GM18505 (cell line): ENCODE data around the gene MAGI1.

Experiments used
- ATAC-seq: cut with Tn5 transposase; IDR thresholded peaks from one replicate; pipeline ENCODE4 v1.9.1; 2021; ENCODE audit not compliant: unreplicated experiment
- POLR2A ChIP-seq: IDR thresholded peaks from 4 replicates; pipeline ENCODE4 v1.6.1; 2011; ENCODE audit warnings: borderline replicate concordance; ENCODE audit not compliant: insufficient read depth, insufficient read length; ENCODE audit errors: extremely low read depth

The MAGI1 gene

DNA sequence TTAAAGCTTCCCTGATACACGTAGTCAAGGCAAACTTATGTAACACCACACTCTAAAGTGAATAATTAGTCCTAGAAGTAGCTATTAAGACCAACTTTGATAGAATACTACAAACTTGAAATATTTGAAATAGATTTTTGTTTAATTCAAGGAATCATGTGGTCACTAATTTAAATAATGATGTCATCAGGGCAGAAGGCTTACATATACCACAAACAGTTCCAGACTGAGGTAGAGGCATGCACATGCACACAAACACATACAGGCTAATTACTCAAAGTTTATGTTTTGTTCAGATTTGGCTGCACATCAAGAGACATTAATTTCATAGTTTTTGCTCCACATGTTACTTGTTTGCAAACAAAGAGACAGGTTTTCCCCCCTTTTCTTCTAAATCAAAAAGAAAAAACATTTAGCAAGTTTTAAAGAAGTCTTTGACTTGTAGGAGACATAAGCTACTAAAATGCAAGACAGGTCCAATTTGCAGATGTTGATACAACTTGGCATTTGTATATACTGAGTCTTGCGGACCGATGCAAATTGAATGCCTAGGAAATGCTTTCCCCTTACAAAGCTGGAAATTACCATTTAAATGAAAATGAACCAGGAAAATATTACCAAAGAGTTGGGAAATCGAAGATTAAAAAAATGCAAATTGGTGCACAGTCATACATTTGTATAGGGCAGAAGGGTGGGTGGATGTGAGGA is 594.8 kb downstream of the MAGI1 start:
- no peak for ATAC-seq
- TF ChIP-seq POLR2A, result no peak

DNA sequence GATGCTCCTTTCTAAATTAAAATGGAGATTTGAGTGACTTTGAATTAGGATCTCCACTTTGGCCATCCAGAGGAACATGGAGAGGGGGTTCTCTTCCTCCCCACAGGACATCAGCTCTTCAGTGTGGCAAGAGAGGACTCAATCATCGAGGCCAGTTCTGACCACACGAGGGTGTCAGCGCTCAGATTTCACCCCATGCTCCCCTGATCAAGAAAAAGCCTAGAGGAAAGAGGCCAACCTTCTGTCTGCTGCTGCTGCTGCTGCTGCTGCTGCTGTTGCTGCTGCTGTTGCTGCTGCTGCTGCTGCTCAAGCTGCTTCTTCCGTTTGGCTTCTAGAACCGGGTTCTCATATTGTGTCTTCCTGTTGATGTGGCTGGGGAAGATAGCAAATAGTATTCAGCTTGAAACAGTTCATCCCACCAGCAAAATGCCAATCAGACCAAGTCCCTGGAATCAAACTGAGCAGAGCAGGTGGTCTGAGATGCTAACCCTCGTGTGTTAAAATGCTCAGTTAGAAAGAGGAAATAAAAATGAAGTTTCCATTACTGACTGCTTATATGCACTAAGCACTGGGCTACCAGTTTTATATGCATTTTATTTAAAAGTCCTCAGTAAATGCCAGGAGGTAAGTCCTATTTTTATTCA is 599.0 kb downstream of the MAGI1 start:
- no peak for ATAC-seq

DNA sequence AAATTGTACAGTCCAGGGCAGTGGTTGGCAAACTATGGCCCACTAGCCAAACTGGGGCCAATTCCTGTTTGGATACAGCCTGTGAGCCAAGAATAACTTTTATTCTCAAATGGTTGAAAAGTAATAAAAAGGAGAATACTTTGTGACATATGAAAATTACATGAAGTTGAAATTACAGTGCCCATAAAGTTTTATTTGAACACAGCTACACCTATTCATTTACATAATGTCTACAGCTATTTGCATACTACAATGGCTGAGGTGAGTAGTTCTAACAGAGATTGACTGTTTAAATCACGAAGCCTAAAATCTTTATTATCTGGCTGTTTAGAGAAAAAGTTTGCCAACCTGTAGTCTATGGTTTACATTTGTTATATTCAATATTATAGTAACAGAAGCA is 600.1 kb downstream of the MAGI1 start:
- no peak for ATAC-seq
- TF ChIP-seq POLR2A, result no peak

More for the DNA sequence above, 599.0 kb downstream of the MAGI1 start:
- TF ChIP-seq POLR2A, result no peak

DNA sequence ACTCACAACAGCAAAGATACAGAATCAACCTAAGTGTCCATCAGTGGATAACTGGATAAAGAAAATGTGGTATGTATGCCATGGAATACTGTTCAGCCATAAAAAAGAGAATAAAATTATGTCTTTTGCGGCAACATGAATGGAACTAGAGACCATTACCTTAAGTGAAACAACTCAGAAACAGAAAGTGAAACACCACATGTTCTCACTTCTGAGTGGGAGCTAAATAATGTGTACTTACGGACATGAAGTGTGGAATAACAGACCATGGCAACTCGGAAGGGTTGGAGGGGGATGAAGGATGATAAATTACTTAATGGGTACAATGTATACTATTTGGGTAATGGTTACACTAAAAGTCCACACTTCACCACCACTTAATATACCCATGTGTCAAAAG is 600.6 kb downstream of the MAGI1 start:
- TF ChIP-seq POLR2A, result no peak
- no peak for ATAC-seq

DNA sequence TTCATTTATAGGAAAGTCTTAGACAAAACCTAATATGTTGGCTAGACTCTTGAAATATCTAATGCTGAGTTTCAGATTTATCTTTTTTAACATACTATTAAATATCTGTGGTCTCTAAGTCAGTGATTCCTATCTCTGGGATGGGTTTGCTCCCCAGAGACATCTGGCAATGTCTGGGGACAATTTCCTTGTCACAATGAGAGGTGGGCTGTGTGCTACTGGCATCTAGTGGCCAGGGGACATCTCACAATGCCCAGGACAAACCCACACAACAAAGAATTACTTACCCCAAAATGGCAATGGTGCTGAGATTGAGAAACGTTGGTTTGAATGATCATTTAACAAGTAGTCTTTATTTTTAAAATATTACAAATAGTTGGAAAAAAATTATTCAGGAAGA is 602.1 kb downstream of the MAGI1 start:
- TF ChIP-seq POLR2A, result no peak
- ATAC-seq, result no peak

DNA sequence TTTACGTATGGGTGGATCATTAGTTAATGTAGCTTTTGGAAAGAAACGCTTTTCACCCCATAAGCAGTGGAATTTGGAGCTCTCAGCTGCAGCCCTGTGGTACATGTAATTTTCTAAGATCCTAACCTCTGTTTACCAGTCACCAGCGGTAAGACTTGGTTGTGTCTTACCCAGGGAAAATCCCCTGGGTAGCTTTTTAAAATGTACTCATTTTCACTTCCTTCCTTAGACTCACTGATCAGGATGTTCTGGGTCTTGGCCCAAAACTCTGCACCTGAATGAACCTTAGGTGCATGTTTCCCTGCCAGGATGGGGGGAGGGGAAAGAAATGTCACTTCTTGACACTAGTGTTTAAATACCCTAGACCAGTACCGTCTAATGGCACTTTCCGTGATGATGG is 605.2 kb downstream of the MAGI1 start:
- ATAC-seq, result no peak
- TF ChIP-seq POLR2A, result no peak

DNA sequence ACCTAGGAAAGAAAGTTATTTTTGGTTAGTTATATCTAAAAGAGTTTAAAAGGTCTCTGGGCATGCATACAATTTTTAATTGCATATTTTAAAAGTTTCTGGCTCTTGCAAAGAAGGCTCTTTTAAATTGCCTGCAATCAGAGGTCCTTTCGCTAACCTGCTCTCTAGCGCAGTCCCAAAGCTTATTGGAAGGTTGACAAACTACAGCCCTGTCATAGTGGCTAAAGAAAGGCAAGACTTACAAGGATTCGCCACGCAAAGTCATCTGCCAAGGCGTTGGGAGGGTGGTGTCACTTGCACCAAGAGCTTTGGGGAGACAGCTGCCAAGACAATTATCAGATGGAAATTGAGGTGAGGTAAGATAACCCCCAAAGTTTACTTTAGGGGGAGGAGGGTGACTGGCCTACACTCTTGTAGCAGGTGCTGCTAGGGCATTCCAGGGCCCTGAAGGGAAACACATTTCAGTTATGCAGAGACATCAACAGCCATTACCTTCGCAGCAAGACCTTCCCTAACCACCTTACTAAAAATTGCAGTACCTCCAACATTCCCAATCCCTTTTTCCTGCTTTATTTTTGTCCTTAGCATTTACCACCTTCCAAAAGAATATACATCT is 606.2 kb downstream of the MAGI1 start:
- ATAC-seq, result no peak
- TF ChIP-seq POLR2A, result no peak

DNA sequence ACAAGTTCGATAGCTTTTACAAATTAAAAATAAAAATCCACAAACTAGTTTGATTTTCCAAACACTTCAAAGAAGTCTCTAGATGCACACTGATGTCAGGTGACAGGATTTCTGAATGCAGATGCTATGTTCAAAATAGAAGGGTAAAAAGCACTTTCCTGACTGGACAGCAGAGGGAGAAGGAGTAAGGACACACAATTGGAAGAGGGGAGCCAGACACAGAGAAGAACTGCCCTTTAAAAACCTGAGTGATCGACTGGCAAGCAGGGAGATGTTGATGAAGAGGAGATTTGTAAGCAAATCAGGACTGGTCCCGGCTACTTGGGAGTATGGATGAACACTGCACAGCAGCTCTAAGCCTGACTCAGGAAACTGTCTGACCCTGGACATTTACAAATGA is 612.8 kb downstream of the MAGI1 start:
- TF ChIP-seq POLR2A, result no peak
- ATAC-seq, result no peak

DNA sequence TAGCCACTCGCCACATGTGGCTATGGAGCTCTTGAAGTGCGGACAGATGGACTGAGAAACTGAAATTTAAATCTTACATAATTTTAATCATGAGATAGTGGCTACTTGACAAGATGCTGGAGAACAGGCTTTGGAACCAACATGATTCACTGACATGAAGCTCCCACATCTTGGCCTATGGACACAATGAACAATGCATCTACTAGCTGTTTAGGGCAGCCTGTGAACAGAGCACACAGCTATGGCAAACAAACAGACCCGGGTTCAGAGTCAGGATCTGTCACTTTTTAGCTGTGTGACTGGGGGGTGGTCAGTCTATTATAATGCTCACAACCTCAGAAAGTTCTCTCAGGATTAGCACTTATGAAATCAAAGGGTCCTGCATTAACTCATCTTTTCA is 616.6 kb downstream of the MAGI1 start:
- ATAC-seq, result no peak
- TF ChIP-seq POLR2A, result no peak

DNA sequence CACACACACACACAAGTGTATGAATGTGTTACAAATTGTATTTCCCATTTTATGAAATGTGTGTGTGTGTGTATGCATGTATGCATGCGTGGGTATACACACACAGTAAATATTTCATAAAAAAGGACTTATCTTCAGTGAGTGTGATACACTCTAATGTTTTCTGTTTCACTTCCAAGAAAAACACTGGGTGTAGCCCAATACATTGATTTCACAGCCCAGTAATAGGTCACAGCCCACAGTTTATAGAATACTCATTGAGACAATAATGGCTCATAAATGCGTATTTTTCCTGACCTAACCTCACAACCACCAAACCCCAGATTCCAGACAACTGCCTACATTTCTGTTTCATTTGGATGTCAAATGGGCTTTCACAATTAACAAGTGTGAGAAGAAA is 619.5 kb downstream of the MAGI1 start:
- ATAC-seq, result no peak

DNA sequence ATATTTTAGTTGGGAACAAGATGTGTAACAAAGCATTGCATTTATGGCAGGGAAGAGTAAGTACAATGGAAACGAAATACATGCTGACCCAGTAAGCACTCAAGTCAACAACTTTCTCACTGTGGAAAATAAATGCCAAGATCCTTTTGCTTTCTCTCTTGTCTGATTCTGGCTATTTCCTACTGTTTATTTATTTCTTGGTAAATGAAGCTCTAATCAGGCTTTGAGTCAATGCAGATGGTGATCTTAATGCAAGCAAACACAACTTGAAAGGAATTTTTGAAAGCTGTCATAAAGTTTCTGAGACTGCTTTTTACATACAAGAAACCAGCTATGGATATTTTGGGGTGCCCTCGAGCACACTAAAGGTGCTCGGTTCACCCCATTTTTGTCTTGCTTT is 624.8 kb downstream of the MAGI1 start:
- ATAC-seq, result no peak
- TF ChIP-seq POLR2A, result no peak

More for the DNA sequence above, 619.5 kb downstream of the MAGI1 start:
- TF ChIP-seq POLR2A, result no peak

DNA sequence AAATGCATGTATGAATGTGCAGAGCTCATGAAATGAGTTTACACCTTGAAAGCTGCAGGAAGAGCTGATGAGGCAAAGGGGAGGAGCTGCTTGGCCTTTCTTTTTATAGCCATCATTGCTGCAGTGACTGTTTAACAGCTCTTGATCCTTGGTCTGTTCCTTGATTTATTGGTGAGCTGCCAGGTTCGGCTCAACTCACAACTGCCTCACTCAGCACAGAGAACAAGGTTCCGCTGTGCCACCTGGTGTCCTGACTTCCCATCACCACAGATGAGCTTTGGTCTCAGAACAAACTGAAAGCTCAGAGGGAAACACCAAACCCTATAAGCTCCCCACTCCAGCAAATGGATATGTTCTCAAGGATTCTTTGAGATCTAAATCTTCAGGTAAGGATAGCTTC is 626.1 kb downstream of the MAGI1 start:
- no peak for ATAC-seq
- TF ChIP-seq POLR2A, result no peak

DNA sequence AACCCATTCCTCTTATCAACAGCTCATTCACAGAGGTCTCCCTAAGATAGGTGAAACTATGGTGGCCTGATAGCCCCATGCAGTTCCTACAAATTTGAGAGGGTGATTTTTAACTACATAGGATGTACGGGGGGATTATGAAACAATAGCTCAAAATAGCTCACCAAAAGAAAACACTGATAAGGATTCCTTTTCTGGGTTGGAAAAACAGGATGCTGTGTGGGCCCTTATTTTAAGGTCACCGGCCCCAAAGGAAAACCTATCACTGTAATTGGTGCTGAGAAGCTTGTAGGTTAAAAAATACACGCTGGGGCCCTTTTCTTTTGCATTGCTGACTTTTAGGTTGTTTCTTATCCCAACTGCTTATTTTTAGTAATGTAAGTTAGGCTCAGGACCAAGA is 627.4 kb downstream of the MAGI1 start:
- no peak for ATAC-seq
- TF ChIP-seq POLR2A, result no peak

DNA sequence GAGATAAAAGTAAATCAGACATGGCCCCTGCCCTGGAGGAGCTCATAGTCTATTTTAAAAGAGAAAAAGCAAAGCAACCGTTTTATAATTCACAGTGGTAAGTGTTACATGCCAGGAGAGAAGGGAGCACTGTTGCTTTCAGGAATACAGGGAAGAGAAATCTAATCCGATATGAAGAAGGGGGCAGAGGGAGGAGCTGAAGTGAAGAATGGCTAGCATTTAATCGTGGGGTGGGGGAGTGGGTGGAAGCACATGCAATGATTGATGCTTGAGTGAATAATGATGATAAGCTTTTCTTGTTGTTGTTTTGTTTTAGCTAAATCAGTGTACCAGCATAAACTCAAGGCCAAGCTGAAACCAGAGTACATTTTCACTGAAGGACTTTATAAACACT is 629.5 kb downstream of the MAGI1 start:
- TF ChIP-seq POLR2A, result no peak
- ATAC-seq, result no peak

DNA sequence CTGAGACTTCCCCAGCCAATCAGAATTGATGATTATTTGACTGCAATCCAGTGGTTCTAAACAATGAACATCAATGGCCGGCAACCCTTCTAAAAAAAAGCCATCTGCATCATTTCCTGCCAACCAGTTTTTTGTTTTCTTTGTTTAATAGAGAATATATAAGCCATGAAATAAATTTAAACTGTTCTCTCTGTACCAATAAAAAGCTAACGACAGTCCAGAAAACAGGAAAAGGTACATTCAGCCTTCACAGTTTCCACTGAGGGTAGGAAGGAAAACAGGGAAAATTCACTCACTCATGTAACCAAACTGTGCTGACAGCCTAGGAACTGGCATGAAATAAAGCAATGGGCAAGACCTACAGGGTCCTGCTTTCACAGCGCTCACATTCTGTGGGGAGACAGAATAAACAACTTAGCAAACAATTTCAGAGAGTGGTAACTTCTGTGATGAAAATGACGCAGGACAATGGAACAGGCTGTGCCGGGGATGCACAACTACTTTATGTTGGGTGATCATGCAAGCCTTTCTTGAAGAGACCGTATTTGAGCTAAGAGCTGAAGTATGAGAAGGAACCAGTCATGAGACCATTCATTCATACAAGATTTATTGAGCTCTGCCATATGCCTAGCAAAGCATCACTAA is 630.1 kb downstream of the MAGI1 start:
- no peak for TF ChIP-seq POLR2A
- ATAC-seq, result no peak

DNA sequence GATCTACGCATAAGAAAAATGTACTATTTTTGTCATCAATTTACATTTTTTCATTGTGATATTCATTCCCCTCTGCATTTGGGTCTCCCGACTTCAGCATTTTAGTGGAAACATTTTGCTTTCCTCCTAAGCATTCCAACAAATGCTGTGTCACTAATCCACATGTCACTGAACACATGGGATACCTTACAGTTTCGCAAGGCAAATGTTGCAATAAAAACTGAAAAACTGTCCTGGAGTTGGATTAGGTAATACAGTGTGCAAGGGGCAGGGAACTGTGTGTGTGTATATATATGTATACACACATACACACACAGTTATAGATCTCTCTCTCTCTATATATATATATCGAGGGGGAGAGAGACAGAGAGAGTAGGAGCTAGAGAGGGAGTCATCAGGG is 632.2 kb downstream of the MAGI1 start:
- ATAC-seq, result no peak
- TF ChIP-seq POLR2A, result no peak
